Measurements from ENCODE around the gene DNAI1. TPM values are rescaled to one million over a fixed set of nuclear protein-coding genes. Genes with fewer than 3 reads are reported as not detected.
A peak's percentile ranks its signal among the peaks of the same experiment; 100 is the strongest.

Gene DNAI1
- polyA plus RNA-seq, 6 donors from 2014 or later = not detected

GRCh38 chr9:34513567-34514214 is 55.1 kb downstream of the DNAI1 start:
- no peaks in the 10 kb centered on the region for H3K36me3 Mint-ChIP-seq
- ATAC-seq (ENCODE audit: low read depth in 2 of 2) (no peak), DNase-seq (no peak)
- H3K4me3 Mint-ChIP-seq = no peak overlapping the region
- no peaks in the 10 kb centered on the region for H3K9me3 Mint-ChIP-seq
- peaks cover 11 to 46% (median 25%) of the 10 kb centered on the region in 3 donors for H3K27me3 Mint-ChIP-seq
- no peaks in the 10 kb centered on the region for H3K4me1 Mint-ChIP-seq
- no peak overlapping the region for H3K27ac Mint-ChIP-seq

DNA sequence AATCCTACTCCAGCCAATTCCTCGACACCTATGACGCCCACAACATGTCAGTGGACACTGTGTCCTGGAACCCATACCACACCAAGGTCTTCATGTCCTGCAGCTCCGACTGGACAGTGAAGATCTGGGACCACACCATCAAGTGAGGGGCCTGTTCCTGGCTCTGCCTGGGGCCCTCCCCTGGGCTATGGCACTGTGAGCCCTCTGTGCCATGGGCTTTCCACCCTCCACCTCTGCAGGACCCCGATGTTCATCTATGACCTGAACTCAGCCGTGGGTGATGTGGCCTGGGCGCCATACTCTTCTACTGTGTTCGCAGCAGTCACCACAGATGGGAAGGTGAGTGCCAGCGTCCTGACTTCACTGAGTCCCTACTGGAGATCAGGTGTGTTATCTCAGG is 55.8 kb downstream of the DNAI1 start:
- Mint-ChIP-seq H3K27ac (peak overlapping the region in 1 of 6 donors; percentile 30), H3K4me3 (no peak overlapping the region), H3K4me1 (peaks cover 0 to 5% (median 0%) of the 10 kb centered on the region in 3 donors), H3K36me3 (no peaks in the 10 kb centered on the region), H3K9me3 (no peaks in the 10 kb centered on the region), H3K27me3 (peaks cover 11 to 40% (median 23%) of the 10 kb centered on the region in 3 donors)
- ATAC-seq (ENCODE audit: low read depth in 2 of 2) = no peak
- DNase-seq = no peak

DNA sequence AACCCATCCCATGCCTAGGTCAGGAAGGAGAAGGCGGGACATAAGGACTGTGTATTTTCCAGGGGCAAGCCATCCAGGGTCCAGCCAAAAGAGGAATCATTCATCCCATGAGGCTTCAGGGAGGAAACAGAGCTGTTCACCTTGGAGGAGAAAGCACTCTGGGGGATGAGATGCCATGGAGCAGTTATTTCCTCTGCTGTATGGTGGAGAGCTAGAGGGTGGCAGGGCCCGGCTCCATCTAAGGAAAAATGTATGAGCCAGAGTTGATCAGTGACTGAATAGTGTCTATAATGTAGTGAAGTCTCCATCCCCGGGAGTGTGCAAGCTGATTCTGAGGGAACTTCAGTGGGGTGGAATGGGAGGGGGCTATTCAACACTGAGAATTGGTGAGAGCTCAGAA is 56.2 kb downstream of the DNAI1 start:
- ATAC-seq (ENCODE audit: low read depth in 2 of 2) (no peak), DNase-seq (no peak)
- H3K4me3 Mint-ChIP-seq = peak overlapping the region in 1 of 8 donors; percentile 3
- H3K9me3 Mint-ChIP-seq = no peaks in the 10 kb centered on the region
- peaks cover 11 to 40% (median 26%) of the 10 kb centered on the region in 3 donors for H3K27me3 Mint-ChIP-seq
- no peaks in the 10 kb centered on the region for H3K36me3 Mint-ChIP-seq
- no peak overlapping the region for H3K27ac Mint-ChIP-seq
- peaks cover 0 to 6% (median 0%) of the 10 kb centered on the region in 3 donors for H3K4me1 Mint-ChIP-seq

GRCh38 chr9:34515959-34516358 is 57.4 kb downstream of the DNAI1 start:
- H3K4me1 Mint-ChIP-seq = peaks cover 0 to 6% (median 0%) of the 10 kb centered on the region in 3 donors
- DNase-seq = no peak
- no peak for ATAC-seq (ENCODE audit: low read depth in 2 of 2)
- no peaks in the 10 kb centered on the region for H3K9me3 Mint-ChIP-seq
- H3K36me3 Mint-ChIP-seq = no peaks in the 10 kb centered on the region
- H3K27ac Mint-ChIP-seq = peak overlapping the region in 1 of 6 donors; percentile 4
- H3K27me3 Mint-ChIP-seq = peaks cover 11 to 33% (median 26%) of the 10 kb centered on the region in 3 donors
- no peak overlapping the region for H3K4me3 Mint-ChIP-seq

- DNase-seq (no peak), ATAC-seq (ENCODE audit: low read depth in 2 of 2) (no peak)
- Mint-ChIP-seq H3K36me3 (no peaks in the 10 kb centered on the region), H3K27me3 (peaks cover 7 to 28% (median 25%) of the 10 kb centered on the region in 3 donors), H3K4me3 (no peak overlapping the region), H3K9me3 (no peaks in the 10 kb centered on the region), H3K27ac (peak overlapping the region in 1 of 6 donors; percentile 21), H3K4me1 (peaks cover under 1 to 6% (median under 1%) of the 10 kb centered on the region in 3 donors)
Observed at GRCh38 chr9:34517185-34517584, 58.6 kb downstream of the DNAI1 start.

- H3K9me3 Mint-ChIP-seq = no peaks in the 10 kb centered on the region
- H3K27me3 Mint-ChIP-seq = peaks cover 10 to 34% (median 30%) of the 10 kb centered on the region in 3 donors
- no peak overlapping the region for H3K4me3 Mint-ChIP-seq
- no peak overlapping the region for H3K27ac Mint-ChIP-seq
- no peak for ATAC-seq (ENCODE audit: low read depth in 2 of 2)
- H3K36me3 Mint-ChIP-seq = no peaks in the 10 kb centered on the region
- DNase-seq = no peak
- peaks cover 5 to 11% (median 5%) of the 10 kb centered on the region in 3 donors for H3K4me1 Mint-ChIP-seq
Observed at GRCh38 chr9:34518110-34518616, 59.6 kb downstream of the DNAI1 start.

- H3K4me3 Mint-ChIP-seq = peak overlapping the region in 1 of 8 donors; percentile 52
- H3K36me3 Mint-ChIP-seq = no peaks in the 10 kb centered on the region
- H3K27me3 Mint-ChIP-seq = peaks cover 13 to 35% (median 31%) of the 10 kb centered on the region in 3 donors
- H3K27ac Mint-ChIP-seq = peak overlapping the region in 1 of 6 donors; percentile 52
- no peak for DNase-seq
- H3K9me3 Mint-ChIP-seq = no peaks in the 10 kb centered on the region
- no peak for ATAC-seq (ENCODE audit: low read depth in 2 of 2)
- peaks cover 11 to 15% (median 12%) of the 10 kb centered on the region in 3 donors for H3K4me1 Mint-ChIP-seq
Observed at GRCh38 chr9:34518896-34519295, 60.3 kb downstream of the DNAI1 start.

DNA sequence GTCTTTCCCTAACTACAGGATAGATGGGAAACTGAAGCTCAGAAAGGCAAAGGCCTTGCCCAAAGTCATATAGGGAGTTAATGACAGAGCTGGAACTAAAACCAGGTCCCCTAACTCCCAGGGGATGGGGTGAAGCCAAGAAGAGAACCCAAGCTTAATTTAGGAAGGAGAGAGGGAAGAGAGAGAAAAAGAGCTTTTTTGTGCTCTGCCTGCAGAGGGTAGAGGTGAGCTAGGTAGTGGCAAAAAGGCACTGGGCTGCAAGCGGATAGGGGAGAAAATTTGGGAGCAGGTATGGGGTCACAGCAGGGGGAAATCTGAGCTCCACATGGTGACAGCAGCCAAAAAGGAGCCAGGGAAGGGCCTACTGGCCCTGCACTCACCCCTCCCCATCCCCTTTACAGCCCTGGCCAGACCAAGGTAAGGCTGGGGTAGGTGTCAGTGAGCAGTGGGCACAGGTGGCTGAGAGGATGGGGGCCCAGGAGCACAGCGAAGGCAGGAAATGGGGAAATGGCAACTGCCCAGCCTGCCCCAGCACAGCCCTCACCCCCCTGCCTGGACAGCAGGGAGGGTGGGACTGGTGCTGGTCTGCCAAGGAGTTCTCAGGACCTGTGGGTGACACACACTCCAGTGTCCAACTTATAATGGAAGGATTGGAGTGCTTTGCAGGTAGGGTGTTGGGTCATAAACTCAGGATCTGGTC is 60.9 kb downstream of the DNAI1 start:
- DNase-seq = no peak
- Mint-ChIP-seq H3K27ac (peak overlapping the region in 1 of 6 donors; percentile 52), H3K27me3 (peaks cover 18 to 38% (median 34%) of the 10 kb centered on the region in 3 donors), H3K9me3 (no peaks in the 10 kb centered on the region), H3K4me3 (peak overlapping the region in 2 of 8 donors; percentile 42 to 52), H3K4me1 (peaks cover 11 to 17% (median 12%) of the 10 kb centered on the region in 3 donors), H3K36me3 (no peaks in the 10 kb centered on the region)
- ATAC-seq (ENCODE audit: low read depth in 2 of 2) = no peak

DNA sequence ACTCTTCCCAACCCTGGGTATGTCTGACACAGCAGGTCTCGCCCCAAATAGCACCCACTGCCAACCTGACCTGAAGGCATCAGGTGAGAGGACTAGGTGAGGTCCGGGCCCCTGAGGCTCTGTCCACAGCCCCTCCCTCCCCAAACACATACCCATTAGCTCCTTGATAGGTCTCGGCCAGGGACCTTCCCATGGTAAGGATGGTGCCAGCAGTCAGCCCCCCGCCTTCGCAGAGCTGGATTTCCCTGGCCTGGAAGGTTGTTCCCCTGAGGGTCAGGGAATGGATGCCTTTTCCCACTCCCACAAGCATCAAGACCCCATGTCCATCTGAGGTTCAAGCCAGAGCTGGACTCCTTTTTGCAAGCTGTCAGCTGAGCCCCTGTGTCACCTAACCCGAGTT is 61.5 kb downstream of the DNAI1 start:
- no peak for ATAC-seq (ENCODE audit: low read depth in 2 of 2)
- peaks cover 11 to 17% (median 12%) of the 10 kb centered on the region in 3 donors for H3K4me1 Mint-ChIP-seq
- no peak overlapping the region for H3K4me3 Mint-ChIP-seq
- no peaks in the 10 kb centered on the region for H3K9me3 Mint-ChIP-seq
- no peak for DNase-seq
- H3K27me3 Mint-ChIP-seq = peaks cover 25 to 38% (median 34%) of the 10 kb centered on the region in 3 donors
- no peak overlapping the region for H3K27ac Mint-ChIP-seq
- no peaks in the 10 kb centered on the region for H3K36me3 Mint-ChIP-seq

- Mint-ChIP-seq H3K4me3 (peak overlapping the region in 3 of 8 donors; percentile 38 to 86 (median 40)), H3K9me3 (no peaks in the 10 kb centered on the region), H3K27ac (no peak overlapping the region), H3K27me3 (peaks cover 31 to 42% (median 39%) of the 10 kb centered on the region in 3 donors), H3K36me3 (no peaks in the 10 kb centered on the region), H3K4me1 (peaks cover 11 to 17% (median 12%) of the 10 kb centered on the region in 3 donors)
- ATAC-seq (ENCODE audit: low read depth in 2 of 2) = no peak
- no peak for DNase-seq
Observed at GRCh38 chr9:34520505-34521385, 62.1 kb downstream of the DNAI1 start.

DNA sequence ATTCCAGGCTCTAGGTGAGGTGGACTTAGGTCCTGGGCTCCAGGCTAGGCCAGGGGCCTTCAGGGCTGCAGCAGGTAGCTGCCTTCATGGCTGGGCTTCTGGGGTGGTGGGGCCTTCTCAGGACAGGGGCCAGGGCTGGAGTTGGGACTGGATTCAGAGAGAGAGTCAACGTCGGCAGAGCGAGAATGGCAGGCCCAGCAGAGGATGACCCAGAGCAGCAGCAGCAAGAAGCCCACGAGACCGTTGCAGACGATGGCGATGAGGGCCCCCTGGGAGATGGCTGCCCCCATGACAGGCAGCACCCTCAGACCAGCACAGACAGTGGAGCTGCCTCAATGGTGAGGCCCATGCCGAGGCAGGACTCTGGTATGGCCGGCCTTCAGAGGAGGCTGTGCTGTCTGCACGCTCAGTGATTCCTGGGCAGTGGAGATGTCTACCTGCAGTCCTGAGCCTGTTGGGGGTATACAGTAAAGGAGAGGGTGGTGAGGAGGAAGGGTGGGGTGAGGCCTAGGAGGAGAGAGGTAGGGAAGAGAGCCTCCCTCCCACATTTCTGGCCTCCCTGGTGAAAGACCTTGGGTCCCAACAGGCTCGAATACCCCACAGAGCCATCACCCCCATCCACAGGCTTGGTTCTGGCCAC is 62.9 kb downstream of the DNAI1 start:
- no peaks in the 10 kb centered on the region for H3K9me3 Mint-ChIP-seq
- H3K4me3 Mint-ChIP-seq = peak overlapping the region in 6 of 8 donors; percentile 20 to 86 (median 36)
- H3K27me3 Mint-ChIP-seq = peaks cover 30 to 42% (median 37%) of the 10 kb centered on the region in 3 donors
- DNase-seq (no peak), ATAC-seq (ENCODE audit: low read depth in 2 of 2) (no peak)
- H3K36me3 Mint-ChIP-seq = no peaks in the 10 kb centered on the region
- H3K27ac Mint-ChIP-seq = no peak overlapping the region
- H3K4me1 Mint-ChIP-seq = peaks cover 11 to 17% (median 12%) of the 10 kb centered on the region in 3 donors

DNA sequence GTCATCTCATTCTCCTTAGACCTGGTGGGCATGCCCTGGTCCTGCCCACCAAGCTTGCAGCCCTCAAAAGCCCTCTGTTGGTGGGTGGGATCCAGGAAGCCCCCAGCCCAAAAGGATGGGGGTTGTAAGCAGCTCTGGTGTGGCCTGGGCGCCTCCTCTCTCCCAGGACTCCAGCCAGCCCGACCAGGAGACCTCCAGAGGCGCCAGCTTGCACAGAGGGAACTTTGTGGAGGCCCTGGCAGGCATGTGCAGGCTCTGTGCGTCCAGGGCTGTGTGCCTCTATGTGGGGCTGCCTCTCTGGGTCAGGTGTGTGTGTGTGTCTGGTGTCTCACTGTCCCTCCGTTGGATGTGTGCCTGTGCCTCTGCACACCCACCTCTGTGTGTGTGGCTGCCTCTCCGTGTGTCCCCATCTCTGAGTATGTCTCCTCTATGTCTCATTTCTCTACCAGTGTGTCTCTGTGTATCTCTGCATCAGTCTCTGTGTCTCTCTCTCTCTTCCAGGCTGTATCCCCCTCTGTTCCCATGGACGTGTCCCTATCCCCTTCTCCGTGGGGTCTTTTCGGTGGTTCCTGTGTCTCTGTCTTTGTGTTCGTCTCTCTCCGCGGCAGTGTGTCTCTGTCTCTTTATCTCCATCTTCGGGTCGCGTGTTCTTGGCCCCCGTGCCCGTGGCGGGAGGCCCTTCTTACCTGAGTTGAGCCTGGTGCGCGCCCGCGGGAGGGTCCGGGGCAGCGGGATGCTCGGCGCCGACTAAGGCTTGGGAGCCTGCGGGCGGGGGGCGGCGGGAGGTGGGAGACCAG is 63.7 kb downstream of the DNAI1 start:
- peak overlapping the region; percentile 56 to 89 (median 82) for H3K4me3 Mint-ChIP-seq
- no peaks in the 10 kb centered on the region for H3K9me3 Mint-ChIP-seq
- ATAC-seq (ENCODE audit: low read depth in 2 of 2) (no peak), DNase-seq (no peak)
- no peaks in the 10 kb centered on the region for H3K36me3 Mint-ChIP-seq
- peak overlapping the region in 1 of 6 donors; percentile 28 for H3K27ac Mint-ChIP-seq
- peaks cover 11 to 17% (median 12%) of the 10 kb centered on the region in 3 donors for H3K4me1 Mint-ChIP-seq
- peaks cover 32 to 42% (median 33%) of the 10 kb centered on the region in 3 donors for H3K27me3 Mint-ChIP-seq

Measured in naive B cell (primary cell).